OCI-LY1 (cell line): ENCODE data around the gene CPHXL2.

ENCODE experiments used
- H2AFZ ChIP-seq: fragments of 200-600 bp; sonication (generic), shearing (Covaris generic); 2 replicates; pipeline ENCODE4 v1.6.0; 2014; ENCODE audit warnings: antibody characterized with exemption, mild to moderate bottlenecking, low read length
- H3F3A ChIP-seq: fragments of 200-600 bp; sonication (generic), shearing (Covaris generic); 2 replicates; pipeline ENCODE4 v1.6.0; 2014; ENCODE audit warnings: mild to moderate bottlenecking, antibody characterized with exemption, low read length, moderate library complexity; ENCODE audit not compliant: insufficient read depth
- H3K27ac ChIP-seq: fragments of 200-600 bp; sonication (generic); 2 replicates; pipeline ENCODE4 v1.5.1; 2014; ENCODE audit warnings: low read length, mixed run types, mild to moderate bottlenecking, low read depth; ENCODE audit not compliant: poor library complexity, severe bottlenecking
- H3K27me3 ChIP-seq: fragments of 200-600 bp; sonication (generic); 2 replicates; pipeline ENCODE4 v1.6.0; 2014; ENCODE audit warnings: antibody characterized with exemption, mild to moderate bottlenecking, low read length, moderate library complexity; ENCODE audit not compliant: insufficient read depth
- H3K36me3 ChIP-seq: fragments of 200-600 bp; sonication (generic); 2 replicates; pipeline ENCODE4 v1.6.1; 2014; ENCODE audit warnings: mild to moderate bottlenecking, antibody characterized with exemption, low read length, moderate library complexity, mixed read lengths; ENCODE audit not compliant: insufficient read depth
- H3K4me1 ChIP-seq: fragments of 200-600 bp; sonication (generic); 2 replicates; pipeline ENCODE4 v1.5.1; 2014; ENCODE audit warnings: mild to moderate bottlenecking, low read length, moderate library complexity; ENCODE audit not compliant: insufficient read depth, severe bottlenecking
- H3K4me2 ChIP-seq: fragments of 200-600 bp; sonication (generic), shearing (Covaris generic); 2 replicates; pipeline ENCODE4 v1.6.1; 2014; ENCODE audit warnings: low read length
- H3K4me3 ChIP-seq: fragments of 200-600 bp; sonication (generic); 2 replicates; pipeline ENCODE4 v1.5.1; 2014; ENCODE audit warnings: low read length, low read depth, mild to moderate bottlenecking, mixed read lengths; ENCODE audit not compliant: poor library complexity, severe bottlenecking
- H3K79me2 ChIP-seq: fragments of 200-600 bp; shearing (Covaris generic); 2 replicates; pipeline ENCODE4 v1.6.1; 2016; ENCODE audit warnings: mixed run types, low read length, mixed read lengths; ENCODE audit not compliant: insufficient read depth
- H3K9ac ChIP-seq: fragments of 200-600 bp; sonication (generic), shearing (Covaris generic); 2 replicates; pipeline ENCODE4 v1.6.1; 2014; ENCODE audit warnings: mild to moderate bottlenecking, low read length, mixed read lengths
- H3K9me2 ChIP-seq: fragments of 200-600 bp; sonication (generic), shearing (Covaris generic); 2 replicates; pipeline ENCODE4 v1.6.1; 2014; ENCODE audit warnings: low read depth, mild to moderate bottlenecking, low read length, mixed read lengths
- H3K9me3 ChIP-seq: fragments of 200-600 bp; shearing (Covaris generic); 2 replicates; pipeline ENCODE4 v1.6.1; 2014; ENCODE audit warnings: low read length, mixed read lengths
- H4K20me1 ChIP-seq: fragments of 200-600 bp; sonication (generic), shearing (Covaris generic); 2 replicates; pipeline ENCODE4 v1.6.0; 2016; ENCODE audit warnings: mild to moderate bottlenecking, low read length; ENCODE audit not compliant: insufficient read depth
- CTCF ChIP-seq: fragments of 200-600 bp; sonication (generic), shearing (Covaris generic); IDR thresholded peaks from 2 replicates; pipeline ENCODE4 v1.5.1; 2017; ENCODE audit warnings: mild to moderate bottlenecking, antibody characterized with exemption, low read length, moderate library complexity, mixed read lengths
- EZH2 ChIP-seq: fragments of 200-600 bp; sonication (generic), shearing (Covaris generic); IDR thresholded peaks from 2 replicates; pipeline ENCODE4 v1.8.0; 2017; ENCODE audit warnings: borderline replicate concordance, mixed run types, mild to moderate bottlenecking, antibody characterized with exemption, low read length, moderate library complexity, mixed read lengths

CPHXL2 gene

GRCh38 chr16:75640598-75640997 lies 36.2 kb downstream of the CPHXL2 start:
- Histone ChIP-seq H4K20me1 (no peaks in the 10 kb centered on the region; the same call in 1 of the 2 replicates), H3K27me3 (no peaks in the 10 kb centered on the region), H3K4me2 (no peak overlapping the region), H3K27ac (no peak overlapping the region), H2AFZ (no peak overlapping the region), H3K4me1 (peaks cover 16% of the 10 kb centered on the region), H3K9ac (no peak overlapping the region), H3F3A (no peaks in the 10 kb centered on the region), H3K9me2 (no peaks in the 10 kb centered on the region), H3K79me2 (peaks cover 31% of the 10 kb centered on the region), H3K4me3 (no peak overlapping the region), H3K9me3 (no peaks in the 10 kb centered on the region), H3K36me3 (peaks cover 93% of the 10 kb centered on the region)
- TF ChIP-seq EZH2 = no peak
- TF ChIP-seq CTCF = no peak

GRCh38 chr16:75635036-75635435 lies 41.8 kb downstream of the CPHXL2 start:
- Histone ChIP-seq H3K4me3 (no peak overlapping the region), H3K27me3 (no peaks in the 10 kb centered on the region), H4K20me1 (no peaks in the 10 kb centered on the region), H3K4me2 (no peak overlapping the region), H3K9ac (no peak overlapping the region), H3K4me1 (no peaks in the 10 kb centered on the region), H3F3A (no peaks in the 10 kb centered on the region), H3K9me2 (no peaks in the 10 kb centered on the region), H3K9me3 (no peaks in the 10 kb centered on the region), H3K27ac (no peak overlapping the region), H3K79me2 (no peaks in the 10 kb centered on the region), H2AFZ (no peak overlapping the region), H3K36me3 (peaks cover 92% of the 10 kb centered on the region)
- TF ChIP-seq EZH2 (no peak), CTCF (no peak)

DNA sequence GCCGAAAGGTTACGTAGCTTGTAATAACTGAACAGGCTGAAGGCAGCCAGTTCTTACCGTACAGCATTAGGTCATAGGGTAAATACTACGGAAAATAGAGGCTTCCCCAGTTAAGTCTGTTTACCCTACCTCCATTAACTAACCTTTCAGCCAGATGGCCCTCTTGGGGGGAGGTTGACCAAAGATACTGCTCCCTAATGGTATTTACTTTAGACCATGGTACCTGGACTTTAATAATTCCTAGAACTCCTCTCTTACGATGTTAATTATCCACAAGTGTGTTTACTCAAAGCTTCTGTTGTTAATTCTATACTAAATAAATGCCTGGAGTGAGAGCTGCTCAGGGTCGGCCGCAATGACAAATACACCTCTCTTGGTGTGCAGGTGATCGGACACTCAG lies 44.0 kb downstream of the CPHXL2 start:
- Histone ChIP-seq H3K27ac (no peak overlapping the region), H3K36me3 (peaks cover 95% of the 10 kb centered on the region), H3K4me3 (no peak overlapping the region), H3K27me3 (no peaks in the 10 kb centered on the region), H3K9me3 (no peaks in the 10 kb centered on the region), H3K4me2 (no peak overlapping the region), H3K4me1 (no peaks in the 10 kb centered on the region), H3K9ac (no peak overlapping the region), H3F3A (no peaks in the 10 kb centered on the region), H4K20me1 (no peaks in the 10 kb centered on the region), H3K9me2 (no peaks in the 10 kb centered on the region), H3K79me2 (no peaks in the 10 kb centered on the region), H2AFZ (no peak overlapping the region)
- TF ChIP-seq CTCF = no peak
- no peak for TF ChIP-seq EZH2
